HG02798 (cell line): ENCODE measurements around the gene COL27A1.

Source experiments
- ATAC-seq: cut with Tn5 transposase; IDR thresholded peaks from one replicate; pipeline ENCODE4 v1.9.1; 2021; ENCODE audit warnings: mild to moderate bottlenecking; ENCODE audit not compliant: unreplicated experiment, poor library complexity

Gene COL27A1

GRCh38 chr9:114291064-114291474 lies 135.7 kb downstream of the COL27A1 start:
- no peak for ATAC-seq

GRCh38 chr9:114291886-114292590 lies 136.7 kb downstream of the COL27A1 start:
- ATAC-seq = no peak

- ATAC-seq = no peak
Measured at GRCh38 chr9:114294664-114295063, 139.3 kb downstream of the COL27A1 start.

- ATAC-seq = no peak
Measured at GRCh38 chr9:114296338-114296737, 141.0 kb downstream of the COL27A1 start.

GRCh38 chr9:114299286-114300152 lies 144.2 kb downstream of the COL27A1 start:
- ATAC-seq = no peak

- ATAC-seq = no peak
Measured at GRCh38 chr9:114300153-114300845, 145.0 kb downstream of the COL27A1 start.

GRCh38 chr9:114300846-114301797 lies 145.8 kb downstream of the COL27A1 start:
- ATAC-seq = no peak

- ATAC-seq = no peak
Measured at GRCh38 chr9:114301798-114302565, 146.6 kb downstream of the COL27A1 start.

GRCh38 chr9:114302727-114303126 lies 147.4 kb downstream of the COL27A1 start:
- ATAC-seq = no peak

GRCh38 chr9:114303571-114303970 lies 148.2 kb downstream of the COL27A1 start:
- ATAC-seq = no peak

GRCh38 chr9:114303977-114304376 lies 148.6 kb downstream of the COL27A1 start:
- ATAC-seq = no peak

- ATAC-seq = no peak
Measured at GRCh38 chr9:114304416-114305188, 149.3 kb downstream of the COL27A1 start.

GRCh38 chr9:114307899-114308267 lies 152.5 kb downstream of the COL27A1 start:
- ATAC-seq = no peak

- no peak for ATAC-seq
Measured at GRCh38 chr9:114308361-114308950, 153.1 kb downstream of the COL27A1 start.

- no peak for ATAC-seq
Measured at GRCh38 chr9:114309096-114309495, 153.8 kb downstream of the COL27A1 start.

- ATAC-seq = no peak
Measured at GRCh38 chr9:114310471-114311450, 155.4 kb downstream of the COL27A1 start.
